ENCODE measurements around the gene NUP133.
A peak's percentile ranks its signal among the peaks of the same experiment; 100 is the strongest.
"Not testable (repeated sequence)": the region's sequence is repeated elsewhere in the genome, so short reads cannot be mapped to it uniquely, and the experiment has no call there.

The NUP133 gene

DNA sequence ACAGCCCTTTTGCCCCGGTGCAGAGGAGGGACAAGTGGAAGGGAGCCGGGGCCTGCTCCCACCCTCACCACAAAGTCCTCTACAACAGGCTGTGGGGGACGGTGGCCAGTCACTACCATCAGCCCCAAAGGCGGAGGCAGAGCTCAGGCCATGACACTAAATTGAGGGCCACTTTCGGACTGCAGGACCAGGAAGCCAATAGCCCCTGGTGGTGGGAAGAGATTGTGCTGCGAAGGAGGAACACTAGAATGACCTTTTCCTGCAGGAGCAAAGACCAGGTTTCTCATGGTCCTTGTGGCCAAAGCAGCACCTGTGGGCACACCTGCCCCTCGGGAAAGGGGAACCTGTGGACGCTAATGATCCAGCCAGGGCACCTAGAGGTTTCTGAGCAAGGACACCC is 104.6 kb downstream of the NUP133 start (continued):
- TF ChIP-seq ZNF280C (tag by site-specific recombination; IDR thresholded peaks at IDR 0.05): no peak
- TF ChIP-seq ZNF610 (tag by site-specific recombination; IDR thresholded peaks at IDR 0.05; ENCODE audit: borderline replicate concordance): no peak
- no peak for TF ChIP-seq ZNF473 (tag by site-specific recombination; IDR thresholded peaks at IDR 0.05)
- no peak for TF ChIP-seq HOXC10 (CRISPR knock-in tag; IDR thresholded peaks at IDR 0.05)
- TF ChIP-seq, protein P1, sequence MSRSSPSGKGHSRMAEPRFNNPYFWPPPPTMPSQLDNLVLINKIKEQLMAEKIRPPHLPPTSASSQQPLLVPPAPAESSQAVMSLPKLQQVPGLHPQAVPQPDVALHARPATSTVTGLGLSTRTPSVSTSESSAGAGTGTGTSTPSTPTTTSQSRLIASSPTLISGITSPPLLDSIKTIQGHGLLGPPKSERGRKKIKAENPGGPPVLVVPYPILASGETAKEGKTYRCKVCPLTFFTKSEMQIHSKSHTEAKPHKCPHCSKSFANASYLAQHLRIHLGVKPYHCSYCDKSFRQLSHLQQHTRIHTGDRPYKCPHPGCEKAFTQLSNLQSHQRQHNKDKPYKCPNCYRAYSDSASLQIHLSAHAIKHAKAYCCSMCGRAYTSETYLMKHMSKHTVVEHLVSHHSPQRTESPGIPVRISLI (tag by site-specific recombination; IDR thresholded peaks at IDR 0.05): no peak
- no peak for TF ChIP-seq ZNF677 (tag by site-specific recombination; IDR thresholded peaks at IDR 0.05)
- TF ChIP-seq ZNF521 (tag by site-specific recombination; IDR thresholded peaks at IDR 0.05): no peak
- TF ChIP-seq ZXDB (tag by site-specific recombination; IDR thresholded peaks at IDR 0.05): no peak
- TF ChIP-seq, protein P2, sequence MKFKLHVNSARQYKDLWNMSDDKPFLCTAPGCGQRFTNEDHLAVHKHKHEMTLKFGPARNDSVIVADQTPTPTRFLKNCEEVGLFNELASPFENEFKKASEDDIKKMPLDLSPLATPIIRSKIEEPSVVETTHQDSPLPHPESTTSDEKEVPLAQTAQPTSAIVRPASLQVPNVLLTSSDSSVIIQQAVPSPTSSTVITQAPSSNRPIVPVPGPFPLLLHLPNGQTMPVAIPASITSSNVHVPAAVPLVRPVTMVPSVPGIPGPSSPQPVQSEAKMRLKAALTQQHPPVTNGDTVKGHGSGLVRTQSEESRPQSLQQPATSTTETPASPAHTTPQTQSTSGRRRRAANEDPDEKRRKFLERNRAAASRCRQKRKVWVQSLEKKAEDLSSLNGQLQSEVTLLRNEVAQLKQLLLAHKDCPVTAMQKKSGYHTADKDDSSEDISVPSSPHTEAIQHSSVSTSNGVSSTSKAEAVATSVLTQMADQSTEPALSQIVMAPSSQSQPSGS (tag by site-specific recombination; IDR thresholded peaks at IDR 0.05; ENCODE audit: low read depth): no peak
- TF ChIP-seq ZNF169 (tag by site-specific recombination; IDR thresholded peaks at IDR 0.05): no peak

DNA sequence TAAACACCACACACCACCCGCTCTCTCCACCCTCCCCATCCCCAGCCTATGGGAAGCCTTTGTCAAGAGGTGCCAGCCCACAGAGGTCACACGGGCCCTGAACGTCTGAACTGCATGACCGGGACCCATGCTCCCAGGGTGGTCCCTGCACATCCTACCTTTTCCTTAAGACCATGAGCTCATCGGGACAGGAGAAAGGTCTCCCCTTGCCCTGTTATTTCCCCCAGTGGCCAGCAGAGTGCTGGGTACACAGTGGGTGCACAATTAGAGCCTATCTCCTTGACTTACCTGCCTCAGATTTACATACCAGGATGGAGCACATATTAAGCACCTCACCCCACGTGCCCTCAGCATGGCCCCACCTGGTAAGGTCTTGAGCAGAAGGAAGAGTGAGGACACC is 105.1 kb downstream of the NUP133 start:
- Histone ChIP-seq H3K36me3 (ENCODE audit: control insufficient read depth in 2 of 2, insufficient read depth in 1 of 2, low read length in 2 of 2) (no peaks in the 10 kb centered on the region), H3K9me3 (ENCODE audit: control insufficient read depth, insufficient read depth, low read depth, low read length) (no peaks in the 10 kb centered on the region), H3K27ac (ENCODE audit: extremely low read depth, low read depth, low read length) (no peak overlapping the region), H3K4me1 (ENCODE audit: control insufficient read depth, insufficient read depth, low read length) (no peaks in the 10 kb centered on the region), H3K4me3 (ENCODE audit: low read depth, low read length) (no peak overlapping the region)
- no peak for TF ChIP-seq ZNF311 (tag by site-specific recombination; IDR thresholded peaks at IDR 0.05; ENCODE audit: borderline replicate concordance)
- CTCF ChIA-PET: no interaction called here
- POLR2A ChIA-PET: interaction anchor here (0.7 to 1.0 kb wide), 2 partner anchors 8 to 925 kb away, joined by 3 read pairs; no protein-coding TSS in a partner anchor

GRCh38 chr1:229402329-229402728 is 105.8 kb downstream of the NUP133 start:
- POLR2A ChIA-PET: interaction anchor here (0.7 to 1.0 kb wide), 2 partner anchors 8 to 926 kb away, joined by 3 read pairs; no protein-coding TSS in a partner anchor
- CTCF ChIA-PET: interaction anchor here (0.5 kb wide), 1 partner anchor 63 kb away, joined by 3 read pairs; no protein-coding TSS in a partner anchor
- H3K4me3 ChIP-seq (ENCODE audit: low read depth, low read length): not testable (repeated sequence)

DNA sequence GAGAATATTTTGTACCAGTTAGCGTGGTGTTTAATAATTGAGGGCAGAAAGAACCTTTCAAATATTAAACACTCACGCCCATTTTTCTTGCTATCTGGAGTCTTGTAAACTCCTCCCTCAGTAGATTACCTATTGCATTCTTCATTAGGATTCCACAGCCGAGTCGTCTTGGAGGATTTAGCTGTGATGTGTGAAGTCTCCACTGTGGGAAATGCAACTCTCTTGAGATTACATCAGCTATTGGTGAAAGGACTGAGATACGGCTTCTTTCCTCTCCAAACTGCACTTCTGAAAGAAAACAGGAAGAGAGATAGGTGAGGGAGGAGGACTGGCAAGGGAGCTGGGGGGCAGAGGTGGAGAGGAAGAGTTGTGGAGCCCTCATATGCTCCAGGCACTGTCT is 110.4 kb downstream of the NUP133 start:
- CTCF ChIA-PET: interaction anchor here (0.6 to 1.3 kb wide), 3 partner anchors 10 to 70 kb away, joined by 3 to 4 read pairs (median 3); no protein-coding TSS in a partner anchor

More at GRCh38 chr1:229402329-229402728, 105.8 kb downstream of the NUP133 start:
- not testable (repeated sequence) for H3K36me3 ChIP-seq (ENCODE audit: control insufficient read depth in 2 of 2, insufficient read depth in 1 of 2, low read length in 2 of 2); H3K9me3 ChIP-seq (ENCODE audit: control insufficient read depth, insufficient read depth, low read depth, low read length); H3K4me1 ChIP-seq (ENCODE audit: control insufficient read depth, insufficient read depth, low read length); H3K27ac ChIP-seq (ENCODE audit: extremely low read depth, low read depth, low read length)

More for the DNA sequence above, 110.4 kb downstream of the NUP133 start:
- H3K27ac ChIP-seq (ENCODE audit: extremely low read depth, low read depth, low read length): no peak overlapping the region
- no peak overlapping the region for H3K4me3 ChIP-seq (ENCODE audit: low read depth, low read length)
- H3K4me1 ChIP-seq (ENCODE audit: control insufficient read depth, insufficient read depth, low read length): no peaks in the 10 kb centered on the region
- H3K9me3 ChIP-seq (ENCODE audit: control insufficient read depth, insufficient read depth, low read depth, low read length): no peaks in the 10 kb centered on the region
- POLR2A ChIA-PET: no interaction called here
- TF ChIP-seq ZBTB17 (tag by site-specific recombination; IDR thresholded peaks at IDR 0.05): peak; percentile 73
- TF ChIP-seq ZNF292 (tag by site-specific recombination; IDR thresholded peaks at IDR 0.05; ENCODE audit: borderline replicate concordance, low read depth): no peak
- TF ChIP-seq ZNF140 (tag by site-specific recombination; IDR thresholded peaks at IDR 0.05): no peak
- no peaks in the 10 kb centered on the region for H3K36me3 ChIP-seq (ENCODE audit: control insufficient read depth in 2 of 2, insufficient read depth in 1 of 2, low read length in 2 of 2)
